ES-I3 (cell line): ENCODE measurements around the gene RNF123.

ENCODE experiments used
- H3K36me3 ChIP-seq: 2 replicates; pipeline ENCODE4 v1.6.1; 2013; ENCODE audit warnings: mild to moderate bottlenecking, low read length, control low read depth, moderate library complexity; ENCODE audit not compliant: insufficient read depth
- H3K4me1 ChIP-seq: 2 replicates; pipeline ENCODE4 v1.6.1; 2013; ENCODE audit warnings: mild to moderate bottlenecking, control low read depth, low read length; ENCODE audit not compliant: insufficient read depth
- H3K9ac ChIP-seq: 2 replicates; pipeline ENCODE4 v1.6.1; 2013; ENCODE audit warnings: low read depth, mild to moderate bottlenecking, low read length, moderate library complexity
- H3K9me3 ChIP-seq: 2 replicates; pipeline ENCODE4 v1.6.1; 2013; ENCODE audit warnings: mild to moderate bottlenecking, low read length, moderate library complexity; ENCODE audit not compliant: control insufficient read depth, insufficient read depth

Gene RNF123

GRCh38 chr3:49711489-49711888 is 22.1 kb downstream of the RNF123 start:
- Histone ChIP-seq H3K36me3 (peaks cover 2% of the 10 kb centered on the region; the same call in 1 of the 2 replicates), H3K9me3 (no peaks in the 10 kb centered on the region), H3K9ac (no peak overlapping the region), H3K4me1 (no peaks in the 10 kb centered on the region)

GRCh38 chr3:49712166-49712565 is 22.8 kb downstream of the RNF123 start:
- Histone ChIP-seq H3K9me3 (no peaks in the 10 kb centered on the region), H3K4me1 (no peaks in the 10 kb centered on the region), H3K9ac (no peak overlapping the region), H3K36me3 (peaks cover 2% of the 10 kb centered on the region; the same call in 1 of the 2 replicates)

GRCh38 chr3:49712631-49713317 is 23.4 kb downstream of the RNF123 start:
- no peaks in the 10 kb centered on the region; the same call in 1 of the 2 replicates for H3K4me1 ChIP-seq
- no peak overlapping the region for H3K9ac ChIP-seq
- H3K9me3 ChIP-seq, result no peaks in the 10 kb centered on the region
- peaks cover 2% of the 10 kb centered on the region; the same call in 1 of the 2 replicates for H3K36me3 ChIP-seq

DNA sequence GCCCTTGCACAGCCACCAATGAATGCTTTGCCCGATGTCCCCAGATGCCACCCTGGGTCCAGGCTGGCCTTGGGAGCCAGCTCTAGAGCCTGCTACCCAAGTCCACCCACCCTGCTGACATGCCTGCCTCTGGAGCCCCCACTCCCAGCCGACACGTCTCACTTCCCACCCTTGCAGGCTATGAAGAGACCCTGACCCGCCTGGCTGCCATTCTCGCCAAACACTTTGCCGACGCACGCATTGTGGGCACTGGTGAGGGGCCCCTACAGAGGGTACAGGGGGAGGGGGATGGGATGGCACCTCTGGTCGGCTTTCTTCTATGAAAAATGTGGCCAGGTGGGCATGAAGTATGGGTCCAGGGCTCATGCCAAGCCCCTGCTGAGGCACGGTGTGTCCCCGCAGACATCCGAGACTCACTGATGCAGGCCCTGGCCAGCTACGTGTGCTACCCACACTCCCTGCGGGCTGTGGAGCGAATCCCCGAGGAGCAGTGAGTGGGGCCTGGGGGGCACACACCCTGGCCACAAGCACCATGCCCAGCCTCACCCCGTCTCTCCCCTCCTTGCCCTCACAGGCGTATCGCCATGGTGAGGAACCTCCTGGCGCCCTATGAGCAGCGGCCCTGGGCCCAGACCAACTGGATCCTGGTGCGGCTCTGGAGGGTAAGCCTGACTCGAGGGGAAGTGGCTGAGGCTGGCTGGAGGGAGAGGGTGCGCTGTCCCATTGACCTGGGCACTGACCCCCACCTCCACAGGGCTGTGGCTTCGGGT is 24.2 kb downstream of the RNF123 start:
- H3K9ac ChIP-seq, result no peak overlapping the region
- H3K4me1 ChIP-seq, result no peaks in the 10 kb centered on the region; the same call in 1 of the 2 replicates
- peaks cover 2% of the 10 kb centered on the region; the same call in 1 of the 2 replicates for H3K36me3 ChIP-seq
- no peaks in the 10 kb centered on the region for H3K9me3 ChIP-seq

DNA sequence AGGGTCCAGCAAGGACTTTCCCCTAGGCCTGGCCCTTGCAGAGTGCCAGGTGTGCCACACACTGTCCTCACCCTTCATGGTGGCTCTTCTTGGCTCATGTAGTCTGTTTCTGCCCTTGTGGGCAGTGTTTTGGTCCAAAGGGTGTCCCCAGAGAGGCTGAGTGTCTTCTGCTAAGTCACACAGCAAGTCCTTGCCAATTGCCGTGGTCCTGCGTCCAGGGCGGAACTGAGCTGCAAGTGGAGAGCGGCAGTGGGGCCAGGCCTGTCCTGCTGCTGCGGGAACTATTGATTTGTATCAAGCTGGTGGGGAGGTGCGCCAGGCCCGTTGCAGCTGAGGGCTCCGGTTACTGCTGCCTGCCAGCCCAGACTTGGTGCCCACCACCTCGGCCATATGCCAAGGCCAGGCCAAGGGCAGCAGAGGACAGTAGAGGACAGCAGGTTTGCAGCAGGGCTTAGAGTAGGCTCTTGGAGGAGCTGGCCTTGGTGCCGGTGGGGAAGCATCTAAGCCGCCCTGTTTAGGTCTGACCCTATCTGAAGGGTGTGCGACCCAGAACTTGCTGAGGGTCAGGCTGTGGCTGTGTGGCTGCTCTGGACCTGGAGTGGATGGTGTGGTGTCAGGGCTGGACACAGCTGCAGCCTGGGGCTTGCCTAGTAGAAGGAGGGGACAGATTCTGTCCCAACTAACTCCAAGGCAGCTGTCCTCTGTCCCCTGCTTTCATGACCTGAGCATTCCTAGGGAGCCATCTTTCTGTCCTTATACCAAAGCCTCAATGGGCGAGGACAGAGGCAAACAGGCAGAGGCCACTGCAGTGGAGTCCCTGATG is 25.6 kb downstream of the RNF123 start:
- Histone ChIP-seq H3K9ac (no peak overlapping the region), H3K36me3 (peaks cover 2% of the 10 kb centered on the region; the same call in 1 of the 2 replicates), H3K4me1 (no peaks in the 10 kb centered on the region; the same call in 1 of the 2 replicates), H3K9me3 (no peaks in the 10 kb centered on the region)

DNA sequence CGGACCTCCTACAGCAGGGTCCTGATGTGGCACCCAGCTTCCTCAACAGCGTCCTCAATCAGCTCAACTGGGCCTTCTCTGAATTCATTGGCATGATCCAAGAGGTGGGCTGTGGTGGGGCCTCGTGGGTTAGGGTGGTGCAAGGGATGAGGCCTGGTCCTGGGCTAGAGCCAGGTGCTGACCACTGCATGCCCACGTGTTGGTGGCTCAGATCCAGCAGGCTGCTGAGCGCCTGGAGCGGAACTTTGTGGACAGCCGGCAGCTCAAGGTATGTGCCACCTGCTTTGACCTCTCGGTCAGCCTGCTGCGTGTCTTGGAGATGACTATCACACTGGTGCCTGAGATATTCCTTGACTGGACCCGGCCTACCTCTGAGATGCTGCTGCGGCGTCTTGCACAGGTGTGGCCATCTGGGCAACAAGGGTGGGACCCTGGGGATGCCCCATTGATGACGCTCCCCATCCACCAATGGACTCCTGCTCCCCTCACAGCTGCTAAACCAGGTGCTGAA is 26.3 kb downstream of the RNF123 start:
- Histone ChIP-seq H3K9me3 (no peaks in the 10 kb centered on the region), H3K9ac (no peak overlapping the region), H3K4me1 (no peaks in the 10 kb centered on the region; the same call in 1 of the 2 replicates), H3K36me3 (peaks cover under 1% of the 10 kb centered on the region; the same call in 1 of the 2 replicates)

DNA sequence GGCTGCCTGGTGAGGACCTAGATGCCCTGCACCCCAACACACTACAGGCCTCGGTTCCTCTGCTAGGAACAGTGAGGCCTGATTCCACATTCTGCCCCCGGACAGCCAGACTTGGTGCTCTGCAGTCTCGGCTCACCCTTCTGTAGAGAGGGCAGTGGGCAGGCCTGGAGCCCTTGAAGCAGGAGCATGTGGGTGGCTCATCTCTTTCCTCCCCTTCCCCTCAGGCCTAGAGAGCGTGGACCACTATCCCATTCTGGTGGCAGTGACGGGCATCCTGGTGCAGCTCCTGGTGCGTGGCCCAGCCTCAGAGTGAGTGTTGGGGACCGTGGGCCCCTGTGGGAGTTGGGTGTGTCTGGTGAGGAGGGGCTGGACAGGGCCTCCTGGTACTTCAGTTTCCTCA is 26.8 kb downstream of the RNF123 start:
- Histone ChIP-seq H3K36me3 (no peaks in the 10 kb centered on the region), H3K9ac (no peak overlapping the region), H3K4me1 (no peaks in the 10 kb centered on the region; the same call in 1 of the 2 replicates), H3K9me3 (no peaks in the 10 kb centered on the region)

DNA sequence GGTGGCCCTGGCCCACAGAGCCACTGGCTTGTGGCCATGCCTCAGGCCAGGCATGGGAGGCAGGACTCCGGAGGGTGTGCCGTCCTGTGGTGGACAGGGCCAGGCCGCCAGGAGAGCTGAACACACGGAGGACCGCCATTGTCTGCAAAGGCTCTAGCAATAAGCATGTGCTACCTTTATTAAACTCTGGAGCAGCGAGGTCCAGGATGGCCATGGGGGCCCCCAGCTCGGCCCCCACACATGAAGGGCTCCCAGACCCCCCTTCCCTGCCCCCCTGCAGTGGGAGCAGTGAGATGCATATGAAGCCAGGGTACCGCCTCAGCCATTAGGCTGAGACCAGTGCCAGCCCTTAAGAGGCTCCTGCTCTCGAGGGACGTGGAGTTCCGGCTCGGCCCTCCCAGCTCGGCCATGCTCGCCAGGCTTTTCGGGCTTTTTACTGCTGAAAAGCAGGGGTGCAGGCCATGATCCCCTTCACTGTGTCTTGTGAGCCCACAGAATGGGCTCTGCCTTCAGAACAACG is 27.4 kb downstream of the RNF123 start:
- Histone ChIP-seq H3K9me3 (no peaks in the 10 kb centered on the region), H3K4me1 (no peaks in the 10 kb centered on the region; the same call in 1 of the 2 replicates), H3K9ac (no peak overlapping the region), H3K36me3 (no peaks in the 10 kb centered on the region)

DNA sequence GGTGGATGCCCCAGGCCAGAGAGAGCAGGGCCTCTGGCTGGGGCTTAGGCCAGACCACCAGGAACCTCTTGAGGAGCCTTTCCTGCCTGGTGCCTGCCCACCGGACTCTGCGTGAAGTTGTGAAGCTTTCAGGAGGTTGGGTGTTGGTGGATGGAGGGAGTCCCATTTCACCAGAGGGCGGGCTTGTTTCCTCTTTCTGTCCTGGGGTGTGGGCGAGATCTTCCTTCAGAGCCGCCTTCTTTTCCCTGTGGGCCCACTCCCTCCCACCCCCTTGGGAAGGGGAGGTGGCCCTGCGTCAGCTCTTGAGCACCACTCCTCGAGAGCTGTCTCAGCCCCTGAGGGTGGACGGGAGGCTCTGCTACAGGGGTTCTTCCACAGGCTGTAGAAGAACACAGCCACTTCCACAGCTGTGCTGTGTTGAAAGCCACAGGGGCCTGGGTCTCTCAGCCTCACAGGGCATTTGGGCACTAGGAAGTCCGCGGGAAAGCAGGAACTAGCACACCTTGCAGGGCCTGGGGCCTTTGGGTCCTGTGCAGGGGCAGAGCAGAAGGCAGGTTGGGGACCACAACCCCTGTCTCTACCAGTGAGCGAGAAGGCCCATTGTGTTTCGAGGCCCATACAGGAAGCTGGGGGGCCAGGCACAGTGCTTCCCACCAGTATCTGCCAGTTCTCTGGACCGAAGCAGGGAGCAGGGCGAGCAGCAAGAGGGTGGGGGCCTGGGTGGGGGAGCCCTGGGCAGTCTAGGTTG is 28.0 kb downstream of the RNF123 start:
- Histone ChIP-seq H3K9me3 (no peaks in the 10 kb centered on the region), H3K9ac (no peak overlapping the region), H3K36me3 (no peaks in the 10 kb centered on the region), H3K4me1 (no peaks in the 10 kb centered on the region; the same call in 1 of the 2 replicates)

- no peaks in the 10 kb centered on the region for H3K36me3 ChIP-seq
- H3K9ac ChIP-seq, result peak overlapping the region; percentile 60
- H3K4me1 ChIP-seq, result no peaks in the 10 kb centered on the region; the same call in 1 of the 2 replicates
- H3K9me3 ChIP-seq, result no peaks in the 10 kb centered on the region
These were observed 28.9 kb downstream of the RNF123 start for GRCh38 chr3:49717959-49718857.

DNA sequence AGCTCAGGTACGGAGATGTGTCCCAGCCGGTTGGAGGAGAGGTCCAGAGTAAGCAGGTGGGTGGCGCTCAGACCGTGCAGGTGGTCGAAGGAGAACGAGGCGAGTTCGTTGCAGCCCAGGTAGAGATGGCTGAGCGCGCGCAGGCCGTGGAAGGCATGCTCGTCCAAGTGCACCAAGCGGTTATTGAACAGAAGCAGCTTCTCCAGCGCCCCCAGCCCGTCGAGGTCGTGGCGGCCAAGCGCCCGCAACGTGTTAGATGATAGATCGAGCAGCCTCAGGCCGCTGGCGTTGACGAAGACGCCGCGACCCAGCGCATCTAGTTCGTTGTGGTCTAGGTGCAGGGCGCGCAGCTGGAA is 29.5 kb downstream of the RNF123 start:
- Histone ChIP-seq H3K36me3 (no peaks in the 10 kb centered on the region), H3K9me3 (no peaks in the 10 kb centered on the region), H3K4me1 (no peaks in the 10 kb centered on the region; the same call in 1 of the 2 replicates), H3K9ac (peak overlapping the region; percentile 60)

GRCh38 chr3:49719214-49719884 is 30.0 kb downstream of the RNF123 start, which contains the start of gene AMIGO3:
AMIGO3 (minus strand) TSS chr3:49719684; CDS start chr3:49719465, 219 bp downstream.
- H3K4me1 ChIP-seq, result no peaks in the 10 kb centered on the region; the same call in 1 of the 2 replicates
- H3K9ac ChIP-seq, result peak within 1 kb of the TSS; percentile 60
- no peaks in the 10 kb centered on the region for H3K9me3 ChIP-seq
- no peaks in the 10 kb centered on the region for H3K36me3 ChIP-seq
